OCI-LY7 (cell line): ENCODE data around the gene PRPF40B.

ENCODE experiments used
- CTCF ChIP-seq: fragments of 200-600 bp; sonication (generic); conservative IDR thresholded peaks from 2 replicates; pipeline ENCODE4 v1.5.1; 2014; ENCODE audit warnings: mild to moderate bottlenecking, antibody characterized with exemption, low read length, moderate library complexity, mixed read lengths
- EZH2phosphoT487 ChIP-seq: fragments of 200-600 bp; sonication (generic); IDR thresholded peaks from 2 replicates; pipeline ENCODE4 v1.6.1; 2018; ENCODE audit warnings: low read depth, borderline replicate concordance, mild to moderate bottlenecking, mixed run types, antibody characterized with exemption, low read length, moderate library complexity, mixed read lengths

GRCh38 chr12:49684310-49684854 lies 61.0 kb downstream of the PRPF40B start:
- no peak for TF ChIP-seq CTCF
- no peak for TF ChIP-seq EZH2phosphoT487
